GM18951 (cell line): ENCODE results near the gene PSMB3.

ENCODE experiments used
- POLR2A ChIP-seq: IDR thresholded peaks from 4 replicates; pipeline ENCODE4 v1.6.1; 2011; ENCODE audit warnings: mild to moderate bottlenecking; ENCODE audit not compliant: insufficient read length, insufficient read depth; ENCODE audit errors: extremely low read depth
- in situ Hi-C: fragments of 300-500 bp; cut with MboI; formaldehyde crosslinking; loops from one replicate; pipeline ENCODE4 v1.12.0; 2022; ENCODE audit warnings: low sequenced_read_pairs, mixed read lengths, inconsistent platforms; ENCODE audit not compliant: unreplicated experiment

PSMB3 gene

GRCh38 chr17:38752308-38753070 lies at the start of gene PSMB3:
Gene PSMB3, plus strand, starts transcription at chr17:38752741. Its CDS starts 86 bp downstream, at chr17:38752827.
- peak; percentile 68 for TF ChIP-seq POLR2A
- in situ Hi-C loops: no loop called here

GRCh38 chr17:38702916-38703741 lies 49.4 kb upstream of the PSMB3 start:
- in situ Hi-C loops: no loop called here
- TF ChIP-seq POLR2A: peak; percentile 53

DNA sequence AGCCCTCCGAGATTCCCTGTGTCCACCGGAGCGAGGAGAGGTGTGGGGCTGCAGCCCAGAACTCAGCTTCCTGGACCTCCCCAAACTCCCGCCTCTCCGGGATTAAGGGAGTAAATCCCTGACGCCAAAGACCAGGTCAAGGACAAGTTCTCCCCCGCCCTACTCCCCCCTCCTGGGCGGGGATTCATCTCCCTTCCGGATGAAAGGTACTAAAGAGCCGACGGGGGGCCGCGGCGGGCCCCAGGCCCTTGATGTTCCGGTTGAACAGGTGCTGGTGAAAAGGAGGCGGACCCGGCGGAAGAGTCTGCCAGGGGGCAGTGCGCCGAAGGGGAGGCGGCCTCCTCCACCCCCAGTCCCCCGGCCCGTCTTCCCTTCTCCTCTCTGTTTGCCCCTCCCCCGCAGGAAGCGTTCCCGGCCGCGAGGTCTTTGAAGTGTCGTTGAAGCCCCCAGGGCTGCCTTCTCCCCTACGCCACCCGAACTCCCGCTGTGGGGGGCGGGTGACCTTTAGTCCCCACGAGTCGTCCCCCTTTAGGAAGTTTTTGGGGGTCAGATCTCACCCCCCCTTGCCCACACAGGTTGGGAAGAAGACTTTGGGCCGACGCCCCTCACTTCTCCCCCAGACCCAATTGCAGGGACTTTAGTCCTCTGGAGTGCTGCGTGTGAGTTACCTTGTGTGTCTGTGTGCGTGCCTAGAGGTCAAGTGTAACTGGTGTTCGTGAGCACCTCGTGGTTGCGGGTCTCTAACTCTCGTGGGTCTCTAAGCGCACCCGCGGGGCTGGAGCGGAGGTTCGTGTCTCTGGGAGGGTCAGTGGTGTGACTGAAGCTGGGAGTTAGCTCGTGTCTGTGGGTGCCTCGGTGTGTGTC lies 48.6 kb upstream of the PSMB3 start:
- in situ Hi-C loops: no loop called here
- peak; percentile 65 for TF ChIP-seq POLR2A

DNA sequence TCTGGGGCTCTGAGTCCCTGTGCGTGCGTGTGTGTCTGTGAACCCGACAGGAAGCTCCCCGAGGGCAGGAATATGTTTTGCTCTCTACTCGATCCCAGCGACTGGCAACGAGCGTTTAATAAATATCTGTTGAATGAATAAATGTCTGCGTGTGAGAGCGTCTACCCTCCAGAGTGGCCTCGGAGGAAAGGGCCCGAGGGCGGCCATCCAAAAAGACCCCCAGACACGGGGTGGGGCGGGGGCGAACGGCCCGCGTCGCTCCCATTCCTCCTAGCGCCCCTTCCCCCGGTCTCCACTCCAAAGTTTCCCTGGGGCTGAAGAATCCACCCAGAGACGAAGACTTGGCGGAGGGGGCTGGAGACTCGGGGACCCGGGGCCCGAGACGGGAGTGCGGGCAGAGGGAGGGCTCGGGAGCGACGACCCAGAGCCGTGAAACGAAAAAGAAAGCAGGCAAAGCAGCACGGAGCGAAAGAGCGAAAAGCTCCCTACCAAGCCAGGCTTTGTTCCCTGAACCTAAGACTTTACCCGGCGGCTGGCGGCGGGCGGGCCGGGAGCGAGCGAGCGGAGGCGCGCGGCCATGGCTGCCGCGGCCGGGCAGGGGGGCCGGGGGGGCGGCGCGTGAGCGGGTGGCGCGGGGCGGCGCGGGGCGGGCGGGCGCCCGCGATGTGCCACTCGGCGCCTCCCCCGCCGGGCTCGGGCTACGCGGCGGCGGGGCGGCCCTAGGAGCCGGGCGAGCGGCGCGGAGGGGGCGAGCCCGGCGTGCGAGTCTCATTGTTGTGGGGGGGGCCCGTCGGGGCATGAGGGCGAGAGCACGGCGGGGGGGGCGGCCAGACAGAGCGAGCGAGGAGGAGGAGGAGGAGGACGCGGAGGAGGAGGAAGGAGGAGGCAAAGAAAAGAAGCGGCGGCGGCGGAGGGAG lies 47.7 kb upstream of the PSMB3 start, which contains the start of gene MLLT6:
Gene MLLT6 (plus strand): TSS at position 668 of the 917 bp plus-strand sequence. CDS start 360 bp downstream, outside the sequence.
- peak; percentile 59 for TF ChIP-seq POLR2A
- in situ Hi-C loops: no loop called here

DNA sequence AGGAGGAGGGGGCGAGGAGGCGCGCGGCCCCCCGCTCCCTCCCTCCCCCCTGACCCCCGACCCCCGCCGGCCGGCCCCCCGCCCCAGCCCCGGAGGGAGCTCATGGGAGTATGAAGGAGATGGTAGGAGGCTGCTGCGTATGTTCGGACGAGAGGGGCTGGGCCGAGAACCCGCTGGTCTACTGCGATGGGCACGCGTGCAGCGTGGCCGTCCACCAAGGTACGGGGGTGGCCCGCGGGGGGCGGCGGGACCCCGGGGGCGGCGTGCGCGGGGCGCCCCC lies 47.1 kb upstream of the PSMB3 start:
- in situ Hi-C loops: no loop called here
- TF ChIP-seq POLR2A: no peak

GRCh38 chr17:38705803-38706504 lies 46.6 kb upstream of the PSMB3 start:
- in situ Hi-C loops: no loop called here
- TF ChIP-seq POLR2A: no peak

- in situ Hi-C loops: no loop called here
- no peak for TF ChIP-seq POLR2A
Observed at GRCh38 chr17:38706505-38707216, 45.9 kb upstream of the PSMB3 start.

DNA sequence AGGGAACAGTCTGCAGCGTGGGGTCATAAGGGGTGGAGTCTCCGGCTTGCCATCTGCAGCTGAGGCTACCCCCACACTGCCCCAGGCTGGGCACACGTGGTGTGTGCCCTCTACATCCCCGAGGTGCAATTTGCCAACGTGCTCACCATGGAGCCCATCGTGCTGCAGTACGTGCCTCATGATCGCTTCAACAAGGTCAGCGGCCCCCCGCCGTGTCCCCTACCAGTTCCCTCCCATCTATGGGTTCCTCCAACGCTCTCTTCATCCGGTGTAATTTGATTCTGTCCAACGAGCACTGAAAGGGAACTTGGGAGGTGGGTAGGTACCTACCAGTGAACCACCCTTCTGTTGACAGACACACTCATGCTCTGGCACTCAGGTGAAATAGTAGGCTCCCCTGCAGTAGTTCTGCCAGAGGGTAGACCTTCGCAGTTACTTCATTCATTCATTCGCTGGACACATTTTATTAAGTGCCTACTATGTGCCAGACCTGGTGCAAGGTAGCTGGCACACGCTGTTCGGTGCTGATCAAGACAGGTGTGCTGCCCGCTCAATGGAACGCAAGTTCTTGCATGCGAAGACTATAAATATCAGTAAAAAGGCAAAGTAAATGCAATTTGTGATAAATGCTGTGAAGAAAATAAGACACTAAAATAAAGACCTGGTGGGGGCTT lies 44.7 kb upstream of the PSMB3 start:
- in situ Hi-C loops: no loop called here
- no peak for TF ChIP-seq POLR2A

- no peak for TF ChIP-seq POLR2A
- in situ Hi-C loops: no loop called here
Observed at GRCh38 chr17:38709104-38709820, 43.3 kb upstream of the PSMB3 start.

- in situ Hi-C loops: no loop called here
- TF ChIP-seq POLR2A: no peak
Observed at GRCh38 chr17:38709864-38710603, 42.5 kb upstream of the PSMB3 start.

DNA sequence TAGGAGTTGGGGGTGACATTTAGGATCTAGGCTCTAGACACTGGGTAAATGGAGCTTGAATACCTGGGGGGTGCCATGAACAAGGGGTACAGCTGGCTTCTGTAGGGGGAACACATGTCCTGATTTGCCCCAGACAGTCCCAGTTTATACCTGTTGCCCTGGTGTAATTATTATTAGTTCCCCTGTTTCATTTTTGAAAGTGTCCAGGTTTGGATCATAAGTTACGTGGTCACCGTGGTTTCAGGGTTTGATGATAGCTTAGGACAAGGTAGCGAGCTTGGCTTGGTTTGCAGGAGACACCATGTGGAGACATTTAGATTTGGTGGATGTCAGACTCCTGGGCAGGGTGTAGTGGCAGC lies 42.0 kb upstream of the PSMB3 start:
- in situ Hi-C loops: no loop called here
- TF ChIP-seq POLR2A: no peak
